ENCODE measurements around the gene WNT5B. TPM values are rescaled to one million over a fixed set of nuclear protein-coding genes. Genes with fewer than 3 reads are reported as not detected.

Gene WNT5B
- total and polyA plus RNA-seq, 2 of the 8 experiments (the other 6 are each of a cell fraction or from before 2014, with no cell fraction given), result 0.91 to 1.2 TPM

DNA sequence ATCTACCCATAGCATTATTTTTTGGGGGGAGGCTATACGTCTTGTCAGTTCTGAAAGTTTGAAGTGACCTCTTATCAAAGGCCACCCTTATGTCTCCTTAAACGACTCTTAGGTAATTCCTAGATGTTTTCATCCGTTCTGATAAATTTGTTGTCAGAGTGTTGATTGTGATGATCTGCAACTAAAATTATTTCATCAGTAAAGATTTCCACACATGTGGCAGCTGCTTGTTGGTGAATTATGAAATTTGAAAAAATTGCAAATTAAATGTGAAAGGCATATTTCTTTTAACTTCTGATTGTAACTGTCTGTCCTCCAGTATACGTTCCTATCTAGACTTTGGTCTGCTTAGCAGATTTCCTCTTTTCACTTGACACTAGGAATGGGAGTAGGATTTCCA lies 63.2 kb downstream of the WNT5B start (continued):
- TF ChIP-seq EZH2 (IDR thresholded peaks at IDR 0.05; ENCODE audit: low read depth, low read length, severe bottlenecking) (no peak), SUZ12 (IDR thresholded peaks at IDR 0.05; ENCODE audit: low read length) (no peak), TCF12 (IDR thresholded peaks at IDR 0.05; ENCODE audit: low read depth, low read length) (no peak), CREB1 (IDR thresholded peaks at IDR 0.05) (no peak)

Measured in H1 (cell line).